Measurements from ENCODE around the gene ZDHHC13.

The ZDHHC13 gene

DNA sequence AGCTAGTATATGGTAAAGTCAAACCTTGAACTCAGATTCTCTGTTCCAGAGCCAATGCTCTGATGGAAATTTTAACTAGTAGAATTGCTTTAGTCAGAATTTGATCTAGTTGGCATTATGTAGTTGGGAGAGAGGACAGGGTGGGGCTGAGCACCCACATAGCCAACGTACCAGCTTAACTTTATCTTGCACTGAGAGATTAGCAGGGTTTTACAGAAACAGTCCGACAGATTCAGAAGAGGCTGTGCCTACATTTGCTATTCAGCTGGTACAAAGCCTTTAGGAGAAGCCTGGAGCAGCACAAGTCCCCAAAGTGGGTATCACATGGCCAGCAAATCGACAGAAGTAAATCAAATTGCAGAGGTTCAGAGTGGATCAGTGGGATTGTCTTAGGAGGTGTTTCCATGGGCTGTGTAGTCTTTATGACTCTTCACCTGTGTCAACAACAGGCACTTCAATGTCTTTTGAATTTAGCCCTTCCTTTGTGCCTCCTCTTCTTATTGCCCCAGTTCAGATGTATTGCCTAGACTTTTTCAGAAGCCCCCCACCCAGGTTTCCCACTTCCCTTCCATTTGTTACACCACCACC is 92.1 kb downstream of the ZDHHC13 start:
- DNase-seq = no peak

DNA sequence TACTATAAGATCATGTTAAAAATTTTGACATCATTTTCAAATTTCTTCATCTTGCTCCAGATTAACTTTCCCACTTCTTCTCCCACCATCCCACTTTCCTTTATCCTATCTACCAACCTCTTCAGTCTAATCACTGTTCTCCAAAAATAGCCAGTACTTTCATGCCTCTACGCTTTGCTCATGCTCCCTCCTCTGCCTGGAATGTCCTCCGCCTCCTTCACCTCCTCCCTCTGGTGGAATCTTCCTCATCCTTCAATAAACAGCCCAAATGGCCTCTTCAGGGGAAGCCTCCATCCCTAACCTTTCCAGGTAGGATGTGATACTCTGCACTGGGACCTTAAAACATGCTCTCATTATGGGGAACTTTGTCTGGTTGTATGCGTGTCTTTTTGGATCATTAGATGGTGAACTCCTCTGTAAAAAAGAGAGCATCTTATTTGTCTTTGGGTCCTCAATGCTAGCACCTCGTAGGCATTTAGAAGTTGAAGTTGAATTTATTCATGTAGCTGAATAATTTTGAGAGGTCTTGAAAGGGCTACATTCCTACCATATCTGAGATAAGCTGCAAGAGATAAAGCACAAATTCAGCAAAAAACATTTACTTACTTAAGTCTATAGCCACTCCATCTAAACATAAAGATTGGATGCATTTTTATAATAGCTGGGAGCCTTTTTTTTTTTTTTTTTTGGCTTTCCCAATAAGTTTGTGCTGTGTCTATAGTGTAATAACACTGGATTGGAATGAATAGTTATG is 92.8 kb downstream of the ZDHHC13 start:
- no peak for DNase-seq

DNA sequence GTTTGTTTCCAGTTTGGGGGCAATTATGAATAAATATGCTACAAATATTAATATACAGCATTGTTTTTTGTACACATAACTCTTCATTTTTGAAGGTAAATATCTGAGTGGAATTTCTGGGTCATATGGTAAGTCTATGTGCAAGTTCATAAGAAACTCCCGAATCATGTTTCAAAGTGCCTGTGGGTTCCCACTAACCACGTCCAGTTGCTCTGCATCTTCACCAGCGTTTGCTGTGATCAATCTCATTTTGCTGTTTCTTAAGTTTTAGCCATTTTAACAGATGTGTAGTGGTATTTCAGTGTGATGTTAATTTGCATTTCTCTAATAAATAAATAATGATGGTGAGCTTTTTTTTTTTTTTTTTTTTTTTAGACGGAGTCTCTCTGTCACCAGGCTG is 99.1 kb downstream of the ZDHHC13 start:
- DNase-seq = no peak

DNA sequence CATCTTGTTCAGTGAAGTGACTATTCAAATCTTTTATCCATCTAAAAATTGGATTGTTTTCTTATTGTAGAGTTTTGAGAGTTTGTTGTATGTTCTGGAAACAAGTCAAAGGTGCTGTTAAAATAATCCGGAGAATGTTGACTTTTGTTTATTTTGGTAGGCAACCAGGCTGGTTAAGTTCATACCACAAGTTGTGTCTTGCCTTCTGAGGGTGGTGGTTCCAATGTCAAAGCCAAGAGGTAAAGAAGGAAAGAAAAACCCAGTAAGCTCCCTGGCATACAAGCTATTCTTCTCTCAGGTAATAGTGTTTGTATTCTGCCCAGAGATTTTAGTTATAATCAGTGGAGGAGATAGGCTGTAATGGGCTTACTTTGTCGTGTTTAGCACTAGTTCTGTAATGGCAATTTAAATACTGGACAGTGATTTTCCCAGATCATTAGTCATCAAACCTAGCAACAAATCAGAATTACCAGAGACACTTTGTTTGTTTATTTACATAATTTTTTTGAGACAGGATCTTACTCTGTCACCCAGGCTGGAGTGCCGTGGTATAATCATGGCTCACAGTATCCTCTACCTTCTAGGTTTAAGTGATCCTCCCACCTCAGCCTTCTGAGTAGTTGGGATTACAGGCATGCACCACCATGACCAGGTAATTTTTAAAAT is 99.9 kb downstream of the ZDHHC13 start:
- no peak for DNase-seq

DNA sequence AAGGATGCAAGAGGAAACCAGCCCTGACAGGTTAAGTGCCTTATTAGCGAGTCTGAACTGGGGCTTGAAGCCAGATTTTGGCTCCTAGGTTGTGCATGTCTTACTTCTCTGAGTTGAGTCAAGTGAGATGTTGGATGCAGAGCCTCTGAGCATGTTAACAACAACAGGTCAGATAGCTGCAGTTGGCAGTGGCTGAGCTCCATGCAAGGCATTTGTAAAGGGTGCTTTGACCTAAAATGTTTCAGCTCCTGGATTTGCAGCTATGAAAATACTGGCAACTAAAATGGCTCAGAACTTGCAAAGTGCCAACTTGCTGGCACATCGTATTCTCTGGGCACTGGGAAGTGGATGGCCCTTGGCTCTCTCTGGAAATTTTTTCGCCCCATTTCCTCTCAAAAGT is 101.2 kb downstream of the ZDHHC13 start:
- no peak for DNase-seq

DNA sequence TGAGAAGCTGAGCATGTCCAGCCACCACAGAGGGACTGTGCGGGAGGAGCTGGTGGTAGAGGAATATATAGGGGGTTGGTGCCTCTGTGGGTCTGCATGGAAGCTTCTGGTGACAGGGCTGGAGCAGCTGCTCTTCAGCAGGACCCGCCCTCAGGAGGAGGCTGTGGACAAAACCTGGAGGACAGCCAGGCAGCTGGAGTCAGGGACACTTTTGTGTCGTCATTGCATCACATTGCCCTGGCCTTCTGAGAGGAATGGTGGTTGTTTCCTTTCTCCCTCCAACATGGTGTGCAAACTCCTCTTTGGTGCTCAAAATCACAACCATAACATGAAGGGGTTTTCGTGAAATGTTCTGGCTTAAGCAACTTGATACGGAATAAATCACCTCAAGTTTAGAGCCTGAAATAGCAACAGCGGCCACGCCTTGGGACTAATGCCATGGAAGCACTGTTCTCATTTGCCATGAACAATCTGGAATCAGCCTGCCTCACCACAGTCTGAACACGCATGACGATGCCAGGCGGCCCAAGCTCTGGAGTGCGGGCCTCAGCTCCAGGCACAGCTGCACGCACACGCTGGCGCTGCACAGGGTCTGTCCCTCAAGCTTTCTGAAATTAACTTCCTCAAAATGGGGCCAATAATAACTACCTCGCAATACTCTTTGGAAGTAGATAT is 102.0 kb downstream of the ZDHHC13 start:
- no peak for DNase-seq

DNA sequence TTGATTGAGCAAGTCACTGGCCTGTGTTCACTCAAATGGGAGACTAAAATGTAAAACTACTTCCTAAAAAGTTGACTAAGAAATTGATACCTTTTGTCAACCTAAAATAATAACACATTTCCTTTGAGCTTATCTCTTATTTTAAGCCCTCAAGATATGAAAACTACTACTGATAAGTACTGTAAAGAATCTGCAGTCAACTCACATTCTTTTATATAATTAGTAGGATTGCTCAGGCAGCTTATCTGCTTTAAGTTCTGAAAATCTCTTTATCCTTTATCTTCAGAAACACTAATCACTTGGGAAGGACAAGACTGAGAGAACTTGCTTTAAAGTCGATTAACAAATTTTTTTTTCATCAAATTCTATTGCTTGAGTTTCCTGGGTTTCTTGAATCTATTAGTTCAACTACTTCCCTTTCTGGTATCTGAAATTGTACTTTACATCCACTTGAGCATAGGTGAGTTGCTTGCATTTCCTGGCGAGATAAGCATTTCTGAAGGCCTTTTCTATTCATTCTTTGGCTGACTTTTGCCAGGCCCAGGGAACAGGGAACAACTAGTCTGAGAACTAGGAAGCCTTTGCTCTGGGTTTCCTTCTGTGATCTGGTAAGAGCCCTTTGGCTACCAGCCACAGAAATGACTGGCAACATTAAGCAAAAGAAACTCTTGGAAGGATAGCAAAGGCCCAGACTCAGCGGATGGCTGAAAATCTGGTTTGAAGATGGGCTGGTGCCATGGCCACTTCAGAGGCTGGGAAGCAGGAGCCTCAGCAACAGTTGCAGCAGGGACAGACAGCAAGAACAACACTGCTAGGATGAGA is 104.1 kb downstream of the ZDHHC13 start:
- DNase-seq = no peak

DNA sequence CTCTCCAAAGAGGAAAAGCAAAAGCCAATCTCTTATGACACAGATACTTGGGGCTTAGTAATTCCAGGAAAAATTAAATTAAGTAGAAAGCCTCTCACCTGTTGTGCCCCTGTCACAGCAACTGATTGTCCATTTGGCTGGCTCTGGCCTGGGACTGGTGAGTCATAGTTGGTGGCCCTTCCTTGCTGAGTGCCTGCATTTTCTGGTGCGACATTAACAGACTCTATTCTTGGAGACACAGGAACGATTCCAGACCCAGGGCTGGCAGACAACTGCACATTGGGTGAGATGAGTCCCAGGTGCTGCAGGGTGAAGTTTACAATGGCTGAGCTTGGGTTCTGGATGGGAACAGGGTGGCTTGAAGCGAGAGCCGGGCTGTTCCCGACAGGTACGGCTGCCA is 108.2 kb downstream of the ZDHHC13 start:
- no peak for DNase-seq

DNA sequence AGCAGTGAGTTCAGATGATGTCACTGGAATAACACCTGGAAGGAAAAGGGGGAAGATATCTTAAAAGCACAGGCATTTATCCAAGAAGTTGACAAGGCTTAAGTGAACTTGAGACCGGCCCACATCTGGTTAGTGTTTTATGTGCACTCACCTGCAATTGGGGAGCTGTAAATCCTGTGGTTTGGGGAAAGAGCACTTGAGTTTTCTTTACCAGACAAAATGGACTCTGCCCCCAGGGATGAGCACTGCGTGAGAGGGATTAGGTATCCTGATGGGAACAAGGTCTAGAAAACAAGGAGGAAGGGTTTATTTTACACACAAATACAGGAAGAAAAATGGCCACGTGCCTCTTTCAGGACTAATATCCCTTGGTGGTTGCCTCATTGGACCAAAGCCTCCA is 108.6 kb downstream of the ZDHHC13 start:
- DNase-seq = no peak
